Esophagus muscularis mucosa (tissue), 3 donors: ENCODE data around the gene GOLGA8H.
A peak's percentile ranks its signal among the peaks of the same experiment; 100 is the strongest.
"Not testable (repeated sequence)": the region's sequence is repeated elsewhere in the genome, so short reads cannot be mapped to it uniquely, and the experiment has no call there.

Experiments used
- CTCF ChIP-seq, 3 experiments: fragments of 200-600 bp in 2 of 3; fragments of 450-650 bp in 1 of 3; sonication (generic) in 2 of 3; IDR thresholded peaks; one replicate each; pipeline ENCODE4 v1.5.1; 2017 to 2019; ENCODE audit warnings: antibody characterized with exemption in 3 of 3, mild to moderate bottlenecking in 2 of 3, moderate library complexity in 1 of 3
- POLR2A ChIP-seq: fragments of 450-650 bp; IDR thresholded peaks from one replicate; pipeline ENCODE4 v1.6.1; 2017; ENCODE audit warnings: antibody characterized with exemption, moderate library complexity, mild to moderate bottlenecking, low read depth

GRCh38 chr15:30566949-30567348 lies 36.9 kb upstream of the GOLGA8H start:
- TF ChIP-seq POLR2A = not testable (repeated sequence)
- TF ChIP-seq CTCF (IDR thresholded peaks at IDR 0.05) = peak; percentile 24 to 33 (median 26)
